ENCODE data around the gene SEBOX. TPM values are rescaled to one million over a fixed set of nuclear protein-coding genes. Genes with fewer than 3 reads are reported as not detected.
A peak's percentile ranks its signal among the peaks of the same experiment; 100 is the strongest.

Gene SEBOX
- polyA plus RNA-seq, 2 of the 4 experiments (the other 2 are of a cell fraction), result not detected

- H3K9me3 ChIP-seq, result no peaks in the 10 kb centered on the region
- peak in 1 of 2 experiments; percentile 31; a peak in 2 of 6 replicates for ATAC-seq
- CTCF ChIA-PET, result interaction anchor here (1.5 to 3.7 kb wide), 5 partner anchors 10 to 92 kb away, joined by 3 to 27 read pairs (median 12); no protein-coding TSS in a partner anchor
- no peak overlapping the region for H3K4me3 ChIP-seq
- POLR2A ChIA-PET, result interaction anchor here (1.4 kb wide), 1 partner anchor 11 kb away, joined by 5 read pairs; the partner anchor contains the start of genes IFT20 and TNFAIP1
- no peak for FAIRE-seq
- DNase-seq (ENCODE audit: low read depth in 1 of 2, low spot score in 1 of 2), result peak in 1 of 2 experiments; percentile 32
- peaks cover 56% of the 10 kb centered on the region for H3K4me1 ChIP-seq
- peak overlapping the region; percentile 64 for H3K4me2 ChIP-seq
- H3K27ac ChIP-seq, result peak overlapping the region; percentile 62 to 85
- TF ChIP-seq CEBPB (IDR thresholded peaks at IDR 0.05) (peak; percentile 91), RARB (CRISPR knock-in tag; IDR thresholded peaks at IDR 0.05) (no peak)
- WGBS (ENCODE audit: missing lambda C conversion rate), result 16% methylated on average over 5 of the region's 5 CpGs
Observed at GRCh38 chr17:28324267-28324745, 40.7 kb downstream of the SEBOX start.

GRCh38 chr17:28320215-28321061 lies 44.6 kb downstream of the SEBOX start:
- no peak for DNase-seq (ENCODE audit: low read depth in 1 of 2, low spot score in 1 of 2)
- ATAC-seq, result no peak
- peaks cover 59% of the 10 kb centered on the region for H3K4me1 ChIP-seq
- TF ChIP-seq, protein P1, sequence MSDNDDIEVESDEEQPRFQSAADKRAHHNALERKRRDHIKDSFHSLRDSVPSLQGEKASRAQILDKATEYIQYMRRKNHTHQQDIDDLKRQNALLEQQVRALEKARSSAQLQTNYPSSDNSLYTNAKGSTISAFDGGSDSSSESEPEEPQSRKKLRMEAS (IDR thresholded peaks at IDR 0.05), result no peak
- TF ChIP-seq POLR2A (IDR thresholded peaks at IDR 0.05; ENCODE audit: low read length) (no peak), ESRRA (IDR thresholded peaks at IDR 0.05; ENCODE audit: borderline replicate concordance, low read length) (no peak), CHD4 (IDR thresholded peaks at IDR 0.05; ENCODE audit: borderline replicate concordance) (no peak), ZSCAN20 (CRISPR knock-in tag; IDR thresholded peaks at IDR 0.05) (no peak), NR3C1 (IDR thresholded peaks at IDR 0.05) (no peak), BHLHE40 (IDR thresholded peaks at IDR 0.05; ENCODE audit: low read depth, low read length) (no peak), CHD2 (IDR thresholded peaks at IDR 0.05; ENCODE audit: low read length, partially characterized antibody) (no peak)
- peak overlapping the region; percentile 89 for H3K4me2 ChIP-seq
- ChIA-PET CTCF (interaction anchor here (0.9 to 5.0 kb wide), 13 partner anchors 8 to 88 kb away, joined by 3 to 39 read pairs (median 8); partner anchors contain the start of genes IFT20 and TNFAIP1), POLR2A (interaction anchor here (0.8 to 2.2 kb wide), 2 partner anchors 15 to 69 kb away, joined by 4 to 14 read pairs; partner anchors contain the start of genes IFT20 and TNFAIP1)
- no peak for FAIRE-seq
- H3K27ac ChIP-seq, result peak overlapping the region; percentile 76 to 88; a peak in 5 of 6 replicates
- H3K9me3 ChIP-seq, result no peaks in the 10 kb centered on the region
- 65% methylated on average over 8 of the region's 8 CpGs for WGBS (ENCODE audit: missing lambda C conversion rate)
- H3K4me3 ChIP-seq, result peak overlapping the region; percentile 73

DNA sequence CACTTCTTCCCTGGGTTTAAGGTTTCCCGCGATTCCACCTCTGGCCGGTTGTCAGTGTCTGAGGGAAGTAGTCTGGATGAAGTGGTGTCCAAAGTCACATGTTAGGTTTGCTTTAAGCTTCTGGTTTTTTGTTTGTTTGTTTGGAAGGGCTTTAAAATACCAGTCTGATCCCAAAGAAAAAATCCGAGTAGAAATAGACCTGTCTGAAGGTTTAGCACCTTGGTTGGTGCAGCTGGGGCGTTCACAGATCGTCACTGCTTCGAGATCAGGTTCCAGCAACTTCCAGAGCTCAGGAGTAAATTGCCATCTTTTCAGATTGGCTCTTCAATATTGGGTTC lies 45.4 kb downstream of the SEBOX start:
- ChIA-PET POLR2A (interaction anchor here (0.7 to 2.2 kb wide), 4 partner anchors 16 to 148 kb away, joined by 3 to 14 read pairs (median 4); partner anchors contain the start of genes IFT20, POLDIP2 and TNFAIP1), CTCF (interaction anchor here (0.7 to 5.0 kb wide), 9 partner anchors 9 to 88 kb away, joined by 3 to 39 read pairs (median 8); partner anchors contain the start of genes IFT20 and TNFAIP1)
- Histone ChIP-seq H3K9me3 (no peaks in the 10 kb centered on the region), H3K4me2 (peak overlapping the region; percentile 89), H3K4me1 (peaks cover 50% of the 10 kb centered on the region), H3K4me3 (peak overlapping the region; percentile 73), H3K27ac (peak overlapping the region; percentile 76 to 88)
- WGBS (ENCODE audit: missing lambda C conversion rate), result 3% methylated on average over 7 of the region's 7 CpGs
- DNase-seq (ENCODE audit: low read depth in 1 of 2, low spot score in 1 of 2) (no peak), ATAC-seq (peak in 1 of 2 experiments; percentile 32; a peak in 4 of 6 replicates), FAIRE-seq (no peak)
- TF ChIP-seq TFCP2L1 (CRISPR knock-in tag; IDR thresholded peaks at IDR 0.05), result no peak
- TF ChIP-seq BCL3 (IDR thresholded peaks at IDR 0.05), result 0 out of 3 replicates have a peak, but pooled peaks have one; percentile 5
- no peak for TF ChIP-seq CHD4 (IDR thresholded peaks at IDR 0.05; ENCODE audit: borderline replicate concordance)

GRCh38 chr17:28318759-28319597 lies 46.0 kb downstream of the SEBOX start, which contains the start of gene TMEM97:
TMEM97 (plus strand) TSS chr17:28319200; CDS start chr17:28319240, 40 bp downstream.
- POLR2A ChIA-PET, result interaction anchor here (0.7 to 2.2 kb wide), 6 partner anchors 16 to 147 kb away, joined by 3 to 14 read pairs (median 4); partner anchors contain the start of genes IFT20, POLDIP2 and TNFAIP1
- FAIRE-seq (peak; percentile 39), DNase-seq (ENCODE audit: low read depth in 1 of 2, low spot score in 1 of 2) (peak; percentile 98), ATAC-seq (peak; percentile 97 to 99)
- Histone ChIP-seq H3K27ac (peak within 1 kb of the TSS; percentile 76 to 88), H3K4me1 (peaks cover 44% of the 10 kb centered on the region), H3K4me2 (peak within 1 kb of the TSS; percentile 89), H3K9me3 (no peaks in the 10 kb centered on the region), H3K4me3 (peak within 1 kb of the TSS; percentile 73)
- WGBS (ENCODE audit: missing lambda C conversion rate), result under 1% methylated on average over 45 of the region's 72 CpGs
- CTCF ChIA-PET, result interaction anchor here (0.7 to 5.0 kb wide), 11 partner anchors 10 to 88 kb away, joined by 3 to 39 read pairs (median 8); partner anchors contain the start of genes IFT20 and TNFAIP1
- TF ChIP-seq PHF8 (IDR thresholded peaks at IDR 0.05; ENCODE audit: borderline replicate concordance, low read depth), result peak; percentile 73
- no peak for TF ChIP-seq HEYL (CRISPR knock-in tag; IDR thresholded peaks at IDR 0.05)
- peak; percentile 4 for TF ChIP-seq MAFK (IDR thresholded peaks at IDR 0.05; ENCODE audit: partially characterized antibody)
- no peak for TF ChIP-seq RCOR1 (IDR thresholded peaks at IDR 0.05; ENCODE audit: low read depth, low read length)
- no peak for TF ChIP-seq ZSCAN20 (CRISPR knock-in tag; IDR thresholded peaks at IDR 0.05)
- TF ChIP-seq, protein P2, sequence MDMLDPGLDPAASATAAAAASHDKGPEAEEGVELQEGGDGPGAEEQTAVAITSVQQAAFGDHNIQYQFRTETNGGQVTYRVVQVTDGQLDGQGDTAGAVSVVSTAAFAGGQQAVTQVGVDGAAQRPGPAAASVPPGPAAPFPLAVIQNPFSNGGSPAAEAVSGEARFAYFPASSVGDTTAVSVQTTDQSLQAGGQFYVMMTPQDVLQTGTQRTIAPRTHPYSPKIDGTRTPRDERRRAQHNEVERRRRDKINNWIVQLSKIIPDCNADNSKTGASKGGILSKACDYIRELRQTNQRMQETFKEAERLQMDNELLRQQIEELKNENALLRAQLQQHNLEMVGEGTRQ (IDR thresholded peaks at IDR 0.05), result peak; percentile 51; the same call in 1 of the 2 replicates
- TF ChIP-seq CHD2 (IDR thresholded peaks at IDR 0.05; ENCODE audit: low read length, partially characterized antibody), result no peak
- no peak for TF ChIP-seq KDM1A (IDR thresholded peaks at IDR 0.05; ENCODE audit: low read depth)
- no peak for TF ChIP-seq CBX8 (IDR thresholded peaks at IDR 0.05)
- no peak for TF ChIP-seq FOSB (CRISPR knock-in tag; IDR thresholded peaks at IDR 0.05)
- peak; percentile 80 for TF ChIP-seq POLR2A (IDR thresholded peaks at IDR 0.05; ENCODE audit: low read length)
- no peak for TF ChIP-seq ZNF302 (CRISPR knock-in tag; IDR thresholded peaks at IDR 0.05)
- TF ChIP-seq, protein P3, sequence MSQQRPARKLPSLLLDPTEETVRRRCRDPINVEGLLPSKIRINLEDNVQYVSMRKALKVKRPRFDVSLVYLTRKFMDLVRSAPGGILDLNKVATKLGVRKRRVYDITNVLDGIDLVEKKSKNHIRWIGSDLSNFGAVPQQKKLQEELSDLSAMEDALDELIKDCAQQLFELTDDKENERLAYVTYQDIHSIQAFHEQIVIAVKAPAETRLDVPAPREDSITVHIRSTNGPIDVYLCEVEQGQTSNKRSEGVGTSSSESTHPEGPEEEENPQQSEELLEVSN (IDR thresholded peaks at IDR 0.05; ENCODE audit: borderline replicate concordance, low read depth), result peak; percentile 97
- TF ChIP-seq RFX5 (IDR thresholded peaks at IDR 0.05), result peak; percentile 85
- no peak for TF ChIP-seq HOXA7 (CRISPR knock-in tag; IDR thresholded peaks at IDR 0.05)

All from A549 (cell line).